Calu3 (cell line): ENCODE measurements around the gene RABGAP1L. TPM values are rescaled to one million over a fixed set of nuclear protein-coding genes. Genes with fewer than 3 reads are reported as not detected.

ENCODE experiments used
- BruUV-seq: library from RNA; stranded (reverse); fragments of 400-500 nt; replicated peaks from 2 replicates; lab custom pipeline; 2021; lab: Mats Ljungman, UMichigan
- CTCF ChIA-PET: fragments of 300-600 bp; sonication (Branson Sonifier 250); formaldehyde crosslinking; loops from one replicate; lab custom pipeline; 2022; ENCODE audit warnings: antibody characterized with exemption; lab: Charles Lee
- DNase-seq: peaks from one replicate; pipeline ENCODE4 v3.0.0; 2022
- H3K27ac Mint-ChIP-seq: one replicate; pipeline ENCODE4 v1.8.0; 2022; ENCODE audit warnings: mixed read lengths; ENCODE audit not compliant: unreplicated experiment
- H3K27me3 Mint-ChIP-seq: one replicate; pipeline ENCODE4 v1.8.0; 2022; ENCODE audit warnings: mixed read lengths; ENCODE audit not compliant: unreplicated experiment
- H3K36me3 Mint-ChIP-seq: one replicate; pipeline ENCODE4 v1.8.0; 2022; ENCODE audit warnings: mild to moderate bottlenecking, moderate library complexity, mixed read lengths; ENCODE audit not compliant: insufficient read depth, unreplicated experiment
- H3K4me1 Mint-ChIP-seq: one replicate; pipeline ENCODE4 v1.8.0; 2022; ENCODE audit warnings: mild to moderate bottlenecking, low read depth, mixed read lengths; ENCODE audit not compliant: unreplicated experiment
- H3K4me3 Mint-ChIP-seq: one replicate; pipeline ENCODE4 v1.8.0; 2022; ENCODE audit warnings: mild to moderate bottlenecking, low read depth, moderate library complexity, mixed read lengths; ENCODE audit not compliant: unreplicated experiment
- H3K9me3 Mint-ChIP-seq: one replicate; pipeline ENCODE4 v1.8.0; 2022; ENCODE audit warnings: low read depth, mixed read lengths; ENCODE audit not compliant: unreplicated experiment
- intact Hi-C: fragments of 100-400 bp; cut with micrococcal nuclease; formaldehyde crosslinking; loops from one replicate; pipeline ENCODE4 v1.10.0; 2022; ENCODE audit not compliant: unreplicated experiment
- total RNA-seq: library from RNA; stranded (reverse); gene quantifications from 2 replicates; pipeline ENCODE4 v1.2.3, GENCODE V29; 2022
- TF ChIP-seq, protein P1 (sequence below): fragments of 200-600 bp; IDR thresholded peaks from one replicate; pipeline ENCODE4 v1.8.0; 2022; ENCODE audit warnings: antibody characterized with exemption; ENCODE audit not compliant: unreplicated experiment

The RABGAP1L gene
- total RNA-seq, 1 experiment from 2014 or later, result 135 TPM

GRCh38 chr1:174262349-174263241 lies 103.3 kb downstream of the RABGAP1L start:
- Mint-ChIP-seq H3K27me3 (no peaks in the 10 kb centered on the region), H3K4me3 (no peak overlapping the region), H3K27ac (no peak overlapping the region), H3K4me1 (no peaks in the 10 kb centered on the region), H3K9me3 (no peaks in the 10 kb centered on the region), H3K36me3 (no peaks in the 10 kb centered on the region)
- BruUV-seq, result no TSS peak
- peak; percentile 35 for DNase-seq
- CTCF ChIA-PET, result interaction anchor here (0.5 to 2.0 kb wide), 8 partner anchors 13 to 485 kb away, joined by 3 to 20 read pairs (median 3); no protein-coding TSS in a partner anchor
- intact Hi-C loops, result loop anchor here (1.0 kb wide), 2 partner anchors 464 to 482 kb away; no protein-coding TSS in a partner anchor
- TF ChIP-seq, protein P1, sequence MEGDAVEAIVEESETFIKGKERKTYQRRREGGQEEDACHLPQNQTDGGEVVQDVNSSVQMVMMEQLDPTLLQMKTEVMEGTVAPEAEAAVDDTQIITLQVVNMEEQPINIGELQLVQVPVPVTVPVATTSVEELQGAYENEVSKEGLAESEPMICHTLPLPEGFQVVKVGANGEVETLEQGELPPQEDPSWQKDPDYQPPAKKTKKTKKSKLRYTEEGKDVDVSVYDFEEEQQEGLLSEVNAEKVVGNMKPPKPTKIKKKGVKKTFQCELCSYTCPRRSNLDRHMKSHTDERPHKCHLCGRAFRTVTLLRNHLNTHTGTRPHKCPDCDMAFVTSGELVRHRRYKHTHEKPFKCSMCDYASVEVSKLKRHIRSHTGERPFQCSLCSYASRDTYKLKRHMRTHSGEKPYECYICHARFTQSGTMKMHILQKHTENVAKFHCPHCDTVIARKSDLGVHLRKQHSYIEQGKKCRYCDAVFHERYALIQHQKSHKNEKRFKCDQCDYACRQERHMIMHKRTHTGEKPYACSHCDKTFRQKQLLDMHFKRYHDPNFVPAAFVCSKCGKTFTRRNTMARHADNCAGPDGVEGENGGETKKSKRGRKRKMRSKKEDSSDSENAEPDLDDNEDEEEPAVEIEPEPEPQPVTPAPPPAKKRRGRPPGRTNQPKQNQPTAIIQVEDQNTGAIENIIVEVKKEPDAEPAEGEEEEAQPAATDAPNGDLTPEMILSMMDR, result peak; percentile 55

DNA sequence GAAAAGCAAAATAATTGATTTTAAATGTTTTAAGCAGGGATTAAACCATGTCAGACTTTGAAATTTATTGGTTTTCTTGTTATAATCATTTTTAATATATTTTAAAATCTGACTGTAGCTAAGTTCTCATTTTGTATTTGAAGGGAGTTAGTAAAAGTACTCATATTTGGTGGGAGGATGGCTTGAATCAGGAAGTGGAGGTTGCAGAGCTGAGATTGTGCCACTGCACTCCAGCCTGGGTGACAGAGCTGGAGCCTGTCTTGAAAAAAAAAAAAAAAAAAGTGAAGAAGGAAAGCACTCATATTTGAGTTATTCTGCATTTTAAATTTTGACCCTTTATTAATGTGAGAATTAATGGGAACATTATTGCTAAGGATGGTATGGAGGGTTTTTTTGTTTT lies 106.0 kb downstream of the RABGAP1L start:
- Mint-ChIP-seq H3K9me3 (no peaks in the 10 kb centered on the region), H3K27ac (no peak overlapping the region), H3K4me3 (no peak overlapping the region), H3K4me1 (no peaks in the 10 kb centered on the region), H3K36me3 (no peaks in the 10 kb centered on the region), H3K27me3 (no peaks in the 10 kb centered on the region)
- intact Hi-C loops, result no loop called here
- no TSS peak for BruUV-seq
- no peak for DNase-seq
- TF ChIP-seq, protein P1, result no peak
- CTCF ChIA-PET, result interaction anchor here (0.6 kb wide), 2 partner anchors 101 to 744 kb away, joined by 4 to 6 read pairs; no protein-coding TSS in a partner anchor

DNA sequence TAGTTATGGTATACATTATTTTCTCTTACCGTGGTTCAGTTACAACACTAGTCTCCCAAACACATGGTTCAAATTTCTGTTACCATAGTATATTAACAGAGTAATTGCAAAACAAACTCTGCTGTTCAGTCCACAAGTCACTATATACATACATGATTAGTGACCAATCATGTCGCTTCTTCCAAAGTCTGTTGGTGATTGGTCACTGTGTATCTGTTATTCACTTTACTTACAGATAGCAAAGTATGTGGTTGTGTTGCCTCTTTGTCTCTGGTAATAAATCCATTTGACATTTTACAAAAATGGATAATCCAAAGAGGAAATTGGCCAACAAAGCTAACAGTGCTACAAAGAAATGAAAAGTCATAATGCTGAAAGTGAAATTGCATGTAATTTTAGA lies 107.2 kb downstream of the RABGAP1L start:
- TF ChIP-seq, protein P1, result no peak
- BruUV-seq, result no TSS peak
- H3K4me1 Mint-ChIP-seq, result no peaks in the 10 kb centered on the region
- CTCF ChIA-PET, result no interaction called here
- no peak overlapping the region for H3K4me3 Mint-ChIP-seq
- H3K36me3 Mint-ChIP-seq, result no peaks in the 10 kb centered on the region
- H3K9me3 Mint-ChIP-seq, result no peaks in the 10 kb centered on the region
- intact Hi-C loops, result no loop called here
- no peak overlapping the region for H3K27ac Mint-ChIP-seq
- no peaks in the 10 kb centered on the region for H3K27me3 Mint-ChIP-seq
- no peak for DNase-seq

DNA sequence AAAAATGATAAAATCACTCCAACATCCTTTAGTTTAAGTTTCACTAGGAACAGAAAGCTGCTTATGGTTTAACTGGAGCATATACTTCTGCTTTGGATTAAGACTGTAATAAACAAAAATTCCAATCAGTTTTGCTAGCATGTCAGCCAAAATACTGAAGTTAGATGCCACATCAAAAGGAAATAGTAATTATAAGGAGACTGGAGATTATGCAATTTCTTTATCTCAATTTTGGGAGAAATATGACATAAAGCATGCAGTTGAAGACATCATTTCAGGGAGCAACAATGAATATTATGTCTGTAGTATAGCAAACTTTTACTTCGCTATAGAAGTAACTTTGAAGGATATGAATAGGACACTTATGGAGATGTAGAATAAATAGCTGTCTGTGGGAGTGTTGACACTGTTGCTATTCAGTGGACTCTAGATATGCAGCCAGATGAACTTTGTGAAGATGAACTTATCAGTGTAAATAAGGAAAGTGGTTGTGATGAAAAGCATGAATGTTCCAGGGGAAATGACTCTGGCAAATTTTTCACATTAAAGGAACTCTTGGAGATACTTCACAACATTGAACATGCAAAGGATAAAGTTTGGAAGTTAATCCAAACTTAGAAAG lies 107.8 kb downstream of the RABGAP1L start:
- Mint-ChIP-seq H3K4me1 (no peaks in the 10 kb centered on the region), H3K27ac (no peak overlapping the region), H3K27me3 (no peaks in the 10 kb centered on the region), H3K36me3 (no peaks in the 10 kb centered on the region), H3K9me3 (no peaks in the 10 kb centered on the region), H3K4me3 (no peak overlapping the region)
- no peak for DNase-seq
- CTCF ChIA-PET, result no interaction called here
- intact Hi-C loops, result no loop called here
- no TSS peak for BruUV-seq
- TF ChIP-seq, protein P1, result no peak
